Testis (tissue), 3 donors: Measurements from ENCODE around the gene PPFIBP1. TPM values are rescaled to one million over a fixed set of nuclear protein-coding genes. Genes with fewer than 3 reads are reported as not detected.
A peak's percentile ranks its signal among the peaks of the same experiment; 100 is the strongest.

Experiments used
- DNase-seq: peaks from one replicate; pipeline ENCODE4 v3.0.0-alpha.2; 2019
- H3K27ac ChIP-seq, 2 donors: fragments of 200-600 bp; sonication (generic); one replicate each; pipeline ENCODE4 v1.5.1; 2019
- H3K27me3 ChIP-seq: fragments of 200-600 bp; sonication (generic); one replicate; pipeline ENCODE4 v1.5.1; 2019
- H3K36me3 ChIP-seq: fragments of 200-600 bp; sonication (generic); one replicate; pipeline ENCODE4 v1.5.1; 2017; ENCODE audit warnings: low read depth; ENCODE audit errors: missing control alignments
- H3K4me1 ChIP-seq: fragments of 200-600 bp; sonication (generic); one replicate; pipeline ENCODE4 v1.5.1; 2019
- H3K4me3 ChIP-seq, 2 donors: fragments of 200-600 bp; sonication (generic); one replicate each; pipeline ENCODE4 v1.5.1; 2017 to 2019
- H3K9me3 ChIP-seq: fragments of 200-600 bp; sonication (generic); one replicate; pipeline ENCODE4 v1.5.1; 2017
- CTCF ChIP-seq, 3 experiments: fragments of 450-650 bp in 2 of 3; fragments of 200-600 bp in 1 of 3; sonication (generic) in 1 of 3; IDR thresholded peaks; one replicate each; pipeline ENCODE4 v1.5.1; 2016 to 2019; ENCODE audit warnings: antibody characterized with exemption in 3 of 3, mild to moderate bottlenecking in 2 of 3, moderate library complexity in 1 of 3
- POLR2A ChIP-seq: fragments of 450-650 bp; IDR thresholded peaks from one replicate; pipeline ENCODE4 v1.6.1; 2017; ENCODE audit warnings: antibody characterized with exemption, mild to moderate bottlenecking, moderate library complexity
- WGBS, 2 donors: methylation state at CpG; one replicate each; pipeline ENCODE4 v1.1.5; 2018; 5-methylcytosine and 5-hydroxymethylcytosine counted together
- intact Hi-C: fragments of 100-400 bp; cut with DNase I; formaldehyde crosslinking; loops from one replicate; pipeline ENCODE4 v1.15.1; 2023; ENCODE audit warnings: low total_unique reads
- polyA plus RNA-seq: library from polyadenylated mRNA; stranded (reverse); fragments of 350-450 nt; fragmentation: Illumina TruSeq; extraction: RNeasy Lipid Tissue Mini Kit (QIAGEN cat#74804); gene quantifications from one replicate; pipeline ENCODE4 v1.2.3, GENCODE V29; 2014; ENCODE audit warnings: low read depth, low replicate concordance; ENCODE audit not compliant: insufficient read depth
- total RNA-seq, 2 donors: library from RNA; depleted of rRNA; stranded (reverse); fragments of >200 nt; gene quantifications; one replicate each; pipeline ENCODE4 v1.2.3, GENCODE V29; 2016

PPFIBP1 gene
- total and polyA plus RNA-seq, 3 donors from 2014 or later = 33.4 to 87.8 (median 75.3) TPM

GRCh38 chr12:27703720-27704452 is 179.9 kb downstream of the PPFIBP1 start:
- Histone ChIP-seq H3K27ac (no peak overlapping the region), H3K27me3 (no peaks in the 10 kb centered on the region), H3K9me3 (no peaks in the 10 kb centered on the region), H3K4me1 (no peaks in the 10 kb centered on the region), H3K36me3 (no peaks in the 10 kb centered on the region), H3K4me3 (no peak overlapping the region)
- intact Hi-C loops = no loop called here
- TF ChIP-seq POLR2A (no peak), CTCF (IDR thresholded peaks at IDR 0.05) (peak; percentile 84 to 87 (median 87))
- 17 to 27% methylated on average over 4 of the region's 4 CpGs for WGBS, 2 donors
- DNase-seq = peak; percentile 89

- H3K27me3 ChIP-seq = no peaks in the 10 kb centered on the region
- no peaks in the 10 kb centered on the region for H3K9me3 ChIP-seq
- DNase-seq = no peak
- no peaks in the 10 kb centered on the region for H3K36me3 ChIP-seq
- intact Hi-C loops = no loop called here
- H3K27ac ChIP-seq = no peak overlapping the region
- H3K4me1 ChIP-seq = no peaks in the 10 kb centered on the region
- TF ChIP-seq POLR2A (no peak), CTCF (IDR thresholded peaks at IDR 0.05) (no peak)
- H3K4me3 ChIP-seq = no peak overlapping the region
- 71 to 83% methylated on average over 2 to 8 of the region's 8 CpGs for WGBS, 2 donors
Measured at GRCh38 chr12:27705263-27705662, 181.3 kb downstream of the PPFIBP1 start.

- DNase-seq = no peak
- 83 to 87% methylated on average over 2 of the region's 2 CpGs for WGBS, 2 donors
- Histone ChIP-seq H3K27me3 (no peaks in the 10 kb centered on the region), H3K27ac (no peak overlapping the region), H3K4me1 (no peaks in the 10 kb centered on the region), H3K9me3 (no peaks in the 10 kb centered on the region), H3K4me3 (no peak overlapping the region), H3K36me3 (no peaks in the 10 kb centered on the region)
- intact Hi-C loops = no loop called here
- no peak for TF ChIP-seq CTCF (IDR thresholded peaks at IDR 0.05)
- TF ChIP-seq POLR2A = no peak
Measured at GRCh38 chr12:27707216-27707615, 183.2 kb downstream of the PPFIBP1 start.

- Histone ChIP-seq H3K9me3 (no peaks in the 10 kb centered on the region), H3K27ac (no peak overlapping the region), H3K36me3 (no peaks in the 10 kb centered on the region), H3K4me1 (no peaks in the 10 kb centered on the region), H3K4me3 (peak overlapping the region; percentile 76 to 94), H3K27me3 (no peaks in the 10 kb centered on the region)
- intact Hi-C loops = no loop called here
- 64 to 70% methylated on average over 12 of the region's 12 CpGs for WGBS, 2 donors
- no peak for DNase-seq
- no peak for TF ChIP-seq CTCF (IDR thresholded peaks at IDR 0.05)
- no peak for TF ChIP-seq POLR2A
Measured at GRCh38 chr12:27709212-27709931, 185.4 kb downstream of the PPFIBP1 start.
